Measurements from ENCODE around the gene HOOK1. TPM values are rescaled to one million over a fixed set of nuclear protein-coding genes. Genes with fewer than 3 reads are reported as not detected.

HOOK1 gene
- total RNA-seq, 4 donors from 2014 or later = 17.2 to 25.2 (median 19.3) TPM

DNA sequence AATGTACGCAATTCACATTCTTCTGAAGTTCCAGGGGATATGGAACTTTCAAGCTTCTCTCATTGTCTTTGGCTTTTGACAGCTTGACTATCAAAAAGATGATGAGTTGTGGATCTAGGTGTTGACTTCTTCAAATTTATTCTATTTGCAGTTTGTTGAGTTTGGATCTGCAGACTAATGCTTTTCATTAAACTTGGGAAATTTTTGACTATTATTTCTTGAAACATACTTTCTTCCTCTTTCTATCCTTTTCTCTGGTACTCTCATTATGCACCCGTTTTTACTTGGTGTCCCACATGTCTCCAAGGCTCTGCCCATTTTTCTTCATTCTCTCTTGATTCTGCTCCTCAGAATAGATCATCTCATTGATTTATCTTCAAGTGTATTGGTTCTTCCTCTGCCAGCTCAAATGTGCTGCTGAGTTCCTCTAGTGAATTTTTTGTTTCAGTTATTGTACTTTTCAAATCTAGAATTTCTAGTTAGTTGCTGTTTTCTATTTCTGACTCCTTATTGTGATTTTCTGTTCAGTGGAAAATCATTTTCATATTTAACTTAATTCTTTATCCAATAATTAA lies 62.4 kb downstream of the HOOK1 start:
- WGBS, 2 donors = 96 to 97% methylated on average over 2 of the region's 2 CpGs
- H3K4me3 ChIP-seq (ENCODE audit: low read depth, poor library complexity, severe bottlenecking) = no peak overlapping the region
- no peak for TF ChIP-seq POLR2A (IDR thresholded peaks at IDR 0.05)
- TF ChIP-seq, protein P1, sequence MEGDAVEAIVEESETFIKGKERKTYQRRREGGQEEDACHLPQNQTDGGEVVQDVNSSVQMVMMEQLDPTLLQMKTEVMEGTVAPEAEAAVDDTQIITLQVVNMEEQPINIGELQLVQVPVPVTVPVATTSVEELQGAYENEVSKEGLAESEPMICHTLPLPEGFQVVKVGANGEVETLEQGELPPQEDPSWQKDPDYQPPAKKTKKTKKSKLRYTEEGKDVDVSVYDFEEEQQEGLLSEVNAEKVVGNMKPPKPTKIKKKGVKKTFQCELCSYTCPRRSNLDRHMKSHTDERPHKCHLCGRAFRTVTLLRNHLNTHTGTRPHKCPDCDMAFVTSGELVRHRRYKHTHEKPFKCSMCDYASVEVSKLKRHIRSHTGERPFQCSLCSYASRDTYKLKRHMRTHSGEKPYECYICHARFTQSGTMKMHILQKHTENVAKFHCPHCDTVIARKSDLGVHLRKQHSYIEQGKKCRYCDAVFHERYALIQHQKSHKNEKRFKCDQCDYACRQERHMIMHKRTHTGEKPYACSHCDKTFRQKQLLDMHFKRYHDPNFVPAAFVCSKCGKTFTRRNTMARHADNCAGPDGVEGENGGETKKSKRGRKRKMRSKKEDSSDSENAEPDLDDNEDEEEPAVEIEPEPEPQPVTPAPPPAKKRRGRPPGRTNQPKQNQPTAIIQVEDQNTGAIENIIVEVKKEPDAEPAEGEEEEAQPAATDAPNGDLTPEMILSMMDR (IDR thresholded peaks at IDR 0.05) = no peak
- DNase-seq (ENCODE audit: low spot score in 2 of 2) = no peak
- intact Hi-C loops (cut with DNase I; ENCODE audit: low total_unique reads) = no loop called here

DNA sequence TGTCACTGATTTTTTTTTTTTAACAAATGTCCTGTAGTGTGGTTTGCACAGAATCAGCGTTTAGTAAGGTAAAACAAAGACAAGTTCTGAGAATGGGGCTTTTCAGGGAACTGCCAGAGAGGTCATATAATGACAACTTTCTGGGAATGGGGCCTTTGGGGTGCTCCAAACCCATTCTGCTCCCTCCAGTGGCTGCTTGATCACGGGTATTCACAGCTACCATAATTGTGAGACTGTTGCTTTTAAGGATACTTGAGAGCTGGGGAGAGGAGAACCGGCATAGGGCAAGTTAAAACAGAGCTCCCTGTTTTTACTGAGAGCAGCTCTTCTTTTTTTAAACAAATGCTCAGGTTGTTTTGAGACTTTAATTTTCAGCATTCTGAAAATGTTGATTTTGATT lies 63.6 kb downstream of the HOOK1 start:
- intact Hi-C loops (cut with DNase I; ENCODE audit: low total_unique reads) = no loop called here

DNA sequence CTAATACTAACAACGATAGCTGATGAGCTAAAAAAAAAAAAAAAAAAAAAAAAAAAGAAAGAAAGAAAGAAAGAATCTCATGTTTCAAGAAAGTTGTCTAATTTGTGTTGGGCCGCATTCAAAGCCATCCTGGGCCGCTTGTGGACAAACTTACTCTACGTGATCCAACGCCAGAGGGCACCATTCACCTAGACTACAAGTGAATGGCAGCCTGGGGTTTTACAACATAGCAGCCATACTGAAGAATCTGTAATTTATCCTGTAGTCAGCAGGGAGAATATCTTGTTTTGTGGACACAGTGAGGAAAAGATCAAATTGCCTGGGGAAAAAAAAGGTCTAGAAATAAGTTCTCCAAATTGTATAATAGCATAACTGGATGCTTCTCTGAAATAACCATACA lies 64.8 kb downstream of the HOOK1 start:
- no peak overlapping the region for H3K4me3 ChIP-seq (ENCODE audit: low read depth, poor library complexity, severe bottlenecking)
- TF ChIP-seq, protein P1 (IDR thresholded peaks at IDR 0.05) = no peak
- no peak for TF ChIP-seq POLR2A (IDR thresholded peaks at IDR 0.05)
- peak in 1 of 2 donors; percentile 37 for DNase-seq (ENCODE audit: low spot score in 2 of 2)
- WGBS, 2 donors = 39 to 43% methylated on average over 5 of the region's 5 CpGs
- intact Hi-C loops (cut with DNase I; ENCODE audit: low total_unique reads) = no loop called here

More for the DNA sequence above, 63.6 kb downstream of the HOOK1 start:
- TF ChIP-seq POLR2A (IDR thresholded peaks at IDR 0.05) = no peak
- TF ChIP-seq, protein P1 (IDR thresholded peaks at IDR 0.05) = no peak
- WGBS, 2 donors = 63 to 66% methylated on average over 3 of the region's 3 CpGs
- no peak overlapping the region for H3K4me3 ChIP-seq (ENCODE audit: low read depth, poor library complexity, severe bottlenecking)
- no peak for DNase-seq (ENCODE audit: low spot score in 2 of 2)

DNA sequence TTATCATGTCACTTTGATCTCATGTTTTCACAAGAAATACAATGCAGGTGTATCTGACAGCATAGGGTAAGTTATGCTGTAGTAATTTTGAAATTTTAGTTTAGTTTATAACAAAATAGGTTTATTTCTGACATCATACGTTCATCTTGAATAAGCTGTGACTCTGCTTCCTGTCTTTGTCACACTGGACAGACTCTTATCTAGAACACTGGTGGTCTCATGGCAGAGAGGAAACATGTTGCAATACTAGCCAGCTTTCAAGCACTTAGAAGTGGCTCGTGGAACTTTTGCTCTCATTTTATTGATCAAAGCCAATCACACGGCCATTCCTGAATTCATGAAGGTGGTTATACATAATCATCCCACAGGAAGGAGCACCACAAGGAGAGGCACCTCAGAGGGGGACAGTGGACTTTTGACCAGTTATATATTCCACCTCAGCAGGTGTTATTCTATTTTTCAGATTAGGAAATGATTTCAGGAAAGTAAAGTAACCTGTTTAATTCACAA lies 65.3 kb downstream of the HOOK1 start:
- 57 to 73% methylated on average over 3 of the region's 3 CpGs for WGBS, 2 donors
- TF ChIP-seq, protein P1 (IDR thresholded peaks at IDR 0.05) = no peak
- no peak for TF ChIP-seq POLR2A (IDR thresholded peaks at IDR 0.05)
- H3K4me3 ChIP-seq (ENCODE audit: low read depth, poor library complexity, severe bottlenecking) = no peak overlapping the region
- DNase-seq (ENCODE audit: low spot score in 2 of 2) = no peak
- intact Hi-C loops (cut with DNase I; ENCODE audit: low total_unique reads) = no loop called here

DNA sequence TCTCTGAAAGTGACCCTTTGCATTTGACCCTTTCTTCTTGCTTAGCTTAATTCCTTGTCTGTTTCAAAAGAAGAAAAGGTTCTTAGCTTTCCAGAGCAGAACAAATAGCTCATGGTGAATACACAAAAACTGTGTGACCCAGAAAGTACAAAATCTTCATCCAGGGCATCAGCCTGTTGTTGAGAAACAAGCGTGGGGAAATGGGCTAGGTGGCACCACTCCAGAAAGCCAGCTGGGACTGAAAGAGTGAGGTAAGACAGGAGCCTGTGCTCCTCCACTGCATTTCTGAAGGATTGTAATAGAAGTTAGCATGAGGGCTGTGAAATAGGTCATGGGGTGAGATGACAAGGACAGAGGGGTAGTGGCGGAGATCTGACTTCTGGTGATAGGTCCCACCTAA lies 66.0 kb downstream of the HOOK1 start:
- no peak for TF ChIP-seq POLR2A (IDR thresholded peaks at IDR 0.05)
- TF ChIP-seq, protein P1 (IDR thresholded peaks at IDR 0.05) = no peak
- H3K4me3 ChIP-seq (ENCODE audit: low read depth, poor library complexity, severe bottlenecking) = no peak overlapping the region
- intact Hi-C loops (cut with DNase I; ENCODE audit: low total_unique reads) = no loop called here
- 84 to 91% methylated on average over 2 of the region's 2 CpGs for WGBS, 2 donors
- DNase-seq (ENCODE audit: low spot score in 2 of 2) = no peak

Measured in lower leg skin (tissue), 4 donors.